Right atrium auricular region (tissue), 2 donors: ENCODE measurements around the gene FAM117B. TPM values are rescaled to one million over a fixed set of nuclear protein-coding genes. Genes with fewer than 3 reads are reported as not detected.

ENCODE experiments used
- DNase-seq: peaks from one replicate; pipeline ENCODE4 v3.0.0-alpha.2; 2019; ENCODE audit warnings: low spot score
- H3K27ac ChIP-seq, 2 donors: fragments of 200-600 bp; sonication (generic); 1 replicate in 1 of 2; 2 replicates in 1 of 2; pipeline ENCODE4 v1.5.1; 2016 to 2019
- H3K27me3 ChIP-seq, 2 donors: fragments of 200-600 bp; sonication (generic); one replicate each; pipeline versions ENCODE4 v1.5.1 to v1.6.0; 2017 to 2019
- H3K36me3 ChIP-seq: fragments of 200-600 bp; sonication (generic); one replicate; pipeline ENCODE4 v1.5.1; 2016
- H3K4me1 ChIP-seq, 2 donors: fragments of 200-600 bp; sonication (generic); one replicate each; pipeline versions ENCODE4 v1.5.1 to v1.6.0; 2017 to 2019
- H3K4me3 ChIP-seq, 2 donors: fragments of 200-600 bp; sonication (generic); 1 replicate in 1 of 2; 2 replicates in 1 of 2; pipeline ENCODE4 v1.5.1; 2017 to 2019; ENCODE audit warnings: mild to moderate bottlenecking in 1 of 2, moderate library complexity in 1 of 2
- H3K9me3 ChIP-seq, 2 donors: fragments of 200-600 bp; sonication (generic); one replicate each; pipeline ENCODE4 v1.5.1; 2019
- CTCF ChIP-seq, 2 donors: fragments of 200-600 bp; sonication (generic); IDR thresholded peaks; one replicate each; pipeline ENCODE4 v1.5.1; 2019; ENCODE audit warnings: antibody characterized with exemption in 2 of 2
- total RNA-seq, 2 donors: library from RNA; depleted of rRNA; stranded (reverse); fragments of >200 nt; gene quantifications; one replicate each; pipeline ENCODE4 v1.1.0, GENCODE V29; 2016

FAM117B gene
- total RNA-seq, 2 donors from 2014 or later, result 3.3 to 5.2 TPM

DNA sequence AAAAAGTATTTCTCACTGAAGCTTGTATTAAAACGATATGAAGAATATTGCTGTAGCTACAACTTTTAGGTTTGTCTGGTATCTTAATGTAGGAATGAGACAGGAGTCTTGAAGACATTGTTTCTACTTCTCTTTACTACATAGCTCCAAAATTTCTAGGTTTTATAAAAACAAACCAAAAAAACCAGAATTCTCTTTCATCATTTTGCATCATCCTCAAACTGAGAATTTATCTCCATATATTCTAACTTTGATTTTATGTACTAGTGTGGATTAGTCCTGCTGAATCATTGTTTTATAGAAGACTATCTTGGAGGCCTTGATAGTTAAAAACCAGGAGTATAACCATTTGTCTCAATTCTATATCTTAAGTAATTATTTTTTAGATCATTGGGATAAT, 136.6 kb downstream of the FAM117B start:
- no peaks in the 10 kb centered on the region for H3K27me3 ChIP-seq
- no peaks in the 10 kb centered on the region for H3K9me3 ChIP-seq
- no peak overlapping the region for H3K27ac ChIP-seq
- no peak overlapping the region for H3K4me3 ChIP-seq
- no peaks in the 10 kb centered on the region for H3K4me1 ChIP-seq
- DNase-seq, result no peak
- TF ChIP-seq CTCF (IDR thresholded peaks at IDR 0.05), result no peak
- peaks cover 6% of the 10 kb centered on the region for H3K36me3 ChIP-seq

DNA sequence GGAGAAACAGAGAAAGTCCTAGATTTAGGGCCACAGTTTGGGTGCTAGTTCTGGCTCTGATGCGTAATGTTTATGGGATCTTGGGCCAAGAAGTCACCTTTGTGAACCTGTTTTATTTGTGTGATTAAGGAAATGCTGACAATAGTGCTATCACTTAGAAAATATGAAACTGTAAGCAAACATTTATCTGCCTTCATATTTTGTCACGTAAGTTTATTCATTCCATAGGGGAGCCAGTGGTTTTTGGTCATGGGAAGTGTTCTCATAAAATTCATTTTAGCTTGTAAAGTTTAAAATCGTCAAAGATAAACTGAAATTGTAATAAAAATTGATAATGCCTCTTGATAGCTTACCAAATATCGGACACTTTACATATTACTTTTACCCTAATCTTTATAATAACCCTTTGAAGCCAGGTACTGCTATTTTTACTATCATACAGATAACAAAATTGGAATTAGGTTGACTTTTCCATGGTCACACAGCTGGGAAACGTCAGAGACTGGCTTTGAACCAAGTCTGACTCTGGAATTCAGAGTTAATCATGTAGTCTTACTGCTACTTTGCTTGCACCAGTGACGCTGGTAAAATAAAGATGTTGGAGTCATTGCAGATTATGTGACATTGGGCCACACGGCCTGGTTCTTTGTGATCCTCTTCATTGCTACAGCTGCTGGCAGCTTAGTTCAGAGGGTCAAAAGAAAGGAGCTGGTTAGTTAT, 137.1 kb downstream of the FAM117B start:
- no peak overlapping the region for H3K4me3 ChIP-seq
- peaks cover 6% of the 10 kb centered on the region for H3K36me3 ChIP-seq
- H3K27me3 ChIP-seq, result no peaks in the 10 kb centered on the region
- no peak for TF ChIP-seq CTCF (IDR thresholded peaks at IDR 0.05)
- no peaks in the 10 kb centered on the region for H3K9me3 ChIP-seq
- H3K4me1 ChIP-seq, result no peaks in the 10 kb centered on the region
- peak; percentile 63 for DNase-seq
- no peak overlapping the region for H3K27ac ChIP-seq

GRCh38 chr2:202773301-202773973, 138.7 kb downstream of the FAM117B start:
- no peak overlapping the region for H3K4me3 ChIP-seq
- no peak for DNase-seq
- no peaks in the 10 kb centered on the region for H3K4me1 ChIP-seq
- H3K27ac ChIP-seq, result no peak overlapping the region
- peaks cover 6% of the 10 kb centered on the region for H3K36me3 ChIP-seq
- no peak for TF ChIP-seq CTCF (IDR thresholded peaks at IDR 0.05)
- H3K27me3 ChIP-seq, result no peaks in the 10 kb centered on the region
- no peaks in the 10 kb centered on the region for H3K9me3 ChIP-seq

- TF ChIP-seq CTCF (IDR thresholded peaks at IDR 0.05), result no peak
- Histone ChIP-seq H3K36me3 (peaks cover 6% of the 10 kb centered on the region), H3K27me3 (no peaks in the 10 kb centered on the region), H3K27ac (no peak overlapping the region), H3K4me1 (no peaks in the 10 kb centered on the region), H3K9me3 (no peaks in the 10 kb centered on the region), H3K4me3 (no peak overlapping the region)
- no peak for DNase-seq
Observed at GRCh38 chr2:202774104-202774503, 139.3 kb downstream of the FAM117B start.

DNA sequence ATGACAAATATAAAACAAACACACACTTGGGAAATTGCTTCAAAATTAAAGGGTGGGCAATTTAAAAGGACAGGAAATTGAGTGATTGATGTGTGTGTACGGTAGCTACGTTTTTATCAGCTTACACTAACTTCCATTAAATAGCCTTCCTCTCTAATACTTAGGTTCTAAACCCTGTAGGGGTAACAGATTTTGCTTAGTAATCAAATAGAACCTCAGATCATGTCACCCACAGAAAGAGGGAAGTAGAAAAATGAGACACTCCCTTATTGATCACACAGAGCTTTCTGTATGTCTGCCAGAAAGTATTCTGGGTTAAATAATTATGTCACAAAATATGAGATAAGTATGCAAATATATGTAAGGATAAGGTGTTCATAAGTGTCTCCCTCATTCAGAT, 143.4 kb downstream of the FAM117B start:
- H3K27me3 ChIP-seq, result no peaks in the 10 kb centered on the region
- H3K27ac ChIP-seq, result no peak overlapping the region
- no peak for DNase-seq
- no peaks in the 10 kb centered on the region for H3K9me3 ChIP-seq
- no peak overlapping the region for H3K4me3 ChIP-seq
- no peaks in the 10 kb centered on the region for H3K4me1 ChIP-seq
- H3K36me3 ChIP-seq, result peaks cover 11% of the 10 kb centered on the region
- TF ChIP-seq CTCF (IDR thresholded peaks at IDR 0.05), result no peak
